Aorta (tissue), 5 donors: Measurements from ENCODE around the gene GLTP. TPM values are rescaled to one million over a fixed set of nuclear protein-coding genes. Genes with fewer than 3 reads are reported as not detected.

Source experiments
- ATAC-seq: fragments of 200-7000 bp; cut with Tn5 transposase; one replicate; pipeline ENCODE4 v1.9.1; 2022; ENCODE audit warnings: moderate library complexity; ENCODE audit not compliant: low FRiP score
- DNase-seq, 2 donors: peaks; one replicate each; pipeline ENCODE4 v3.0.0-alpha.2; 2020
- H3K27ac ChIP-seq, 2 donors: one replicate each; pipeline ENCODE4 v1.5.1; 2013; ENCODE audit warnings: low read length in 2 of 2, mild to moderate bottlenecking in 2 of 2, moderate library complexity in 2 of 2, control low read depth in 1 of 2, inconsistent platforms in 1 of 2, low read depth in 1 of 2
- H3K27me3 ChIP-seq, 2 donors: one replicate each; pipeline ENCODE4 v1.6.1; 2013; ENCODE audit warnings: control low read depth in 1 of 2, low read length in 1 of 2, mild to moderate bottlenecking in 1 of 2, moderate library complexity in 1 of 2; ENCODE audit not compliant: insufficient read depth in 2 of 2, control insufficient read depth in 1 of 2
- H3K36me3 ChIP-seq, 2 donors: one replicate each; pipeline ENCODE4 v1.6.1; 2013; ENCODE audit warnings: control low read depth in 1 of 2, low read length in 1 of 2, mild to moderate bottlenecking in 1 of 2; ENCODE audit not compliant: insufficient read depth in 2 of 2, control insufficient read depth in 1 of 2
- H3K4me1 ChIP-seq, 2 donors: one replicate each; pipeline ENCODE4 v1.6.1; 2013; ENCODE audit warnings: low read length in 2 of 2, control low read depth in 1 of 2, mild to moderate bottlenecking in 1 of 2, moderate library complexity in 1 of 2; ENCODE audit not compliant: insufficient read depth in 2 of 2, control insufficient read depth in 1 of 2
- H3K4me3 ChIP-seq, 2 donors: one replicate each; pipeline ENCODE4 v1.5.1; 2013; ENCODE audit warnings: low read length in 2 of 2, control low read depth in 1 of 2, mild to moderate bottlenecking in 1 of 2
- H3K9me3 ChIP-seq: one replicate; pipeline ENCODE4 v1.6.1; 2013; ENCODE audit warnings: mild to moderate bottlenecking, low read length; ENCODE audit not compliant: control insufficient read depth
- WGBS, 2 donors: extraction: QIAGEN DNeasy Blood & Tissue Kit; methylation state at CpG; one replicate each; pipeline ENCODE4 v1.1.7; 2013; 5-methylcytosine and 5-hydroxymethylcytosine counted together
- intact Hi-C, 2 donors: fragments of 100-400 bp; cut with DNase I; formaldehyde crosslinking; loops; one replicate each; pipeline versions ENCODE4 v1.14.2 to v1.15.0; 2022
- polyA plus RNA-seq, 2 donors: library from polyadenylated mRNA; stranded (reverse); fragments of 200-250 nt; gene quantifications; one replicate each; pipeline ENCODE4 v1.2.3, GENCODE V29; 2013
- total RNA-seq, 2 donors: library from RNA; stranded (reverse); fragmentation: NEBNext Ultra II Directional; extraction: Animal tissue kit (Norgen Biotek cat#: 25700); gene quantifications; one replicate each; pipeline ENCODE4 v1.2.1, GENCODE V29; 2021
- donor health status: healthy with polysubstance abuse.
- donor health status: Bipolar disorder and iron deficiency.
- donor health status: DM: no; HTN: no; CAD: no.
- donor health status: DM: no; HTN: no; CAD: no.
- donor health status: DM: yes; HTN: yes; CAD: no.

Gene GLTP
- total and polyA plus RNA-seq, 4 donors: 25.4 to 38.6 (median 35.1) TPM

DNA sequence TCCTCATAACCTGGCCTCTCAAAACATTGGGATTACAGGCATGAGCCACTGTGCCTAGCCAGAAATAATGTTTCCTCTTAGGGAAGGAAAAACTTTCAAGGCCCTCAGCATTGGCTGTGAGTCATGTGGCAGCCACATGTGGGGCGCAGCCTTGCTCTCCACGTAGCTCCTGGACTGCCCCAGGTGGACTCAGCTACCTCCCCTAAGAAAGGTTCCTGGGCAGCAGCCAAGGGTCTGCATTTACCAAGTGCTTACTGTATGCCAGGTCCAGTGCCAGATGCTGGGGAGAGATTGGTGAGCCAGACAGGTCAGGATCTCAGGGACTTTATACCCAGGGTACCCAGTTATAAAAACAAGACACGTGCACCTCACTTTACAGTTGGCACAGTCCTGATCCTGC, 43.4 kb downstream of the GLTP start:
- no peak overlapping the region for H3K27ac ChIP-seq
- DNase-seq: no peak
- no peaks in the 10 kb centered on the region for H3K4me1 ChIP-seq
- ATAC-seq: no peak
- intact Hi-C loops: no loop called here
- no peak overlapping the region for H3K4me3 ChIP-seq
- no peaks in the 10 kb centered on the region for H3K9me3 ChIP-seq
- no peaks in the 10 kb centered on the region for H3K27me3 ChIP-seq
- no peaks in the 10 kb centered on the region for H3K36me3 ChIP-seq
- 44 to 48% methylated on average over 3 of the region's 3 CpGs for WGBS, 2 donors

DNA sequence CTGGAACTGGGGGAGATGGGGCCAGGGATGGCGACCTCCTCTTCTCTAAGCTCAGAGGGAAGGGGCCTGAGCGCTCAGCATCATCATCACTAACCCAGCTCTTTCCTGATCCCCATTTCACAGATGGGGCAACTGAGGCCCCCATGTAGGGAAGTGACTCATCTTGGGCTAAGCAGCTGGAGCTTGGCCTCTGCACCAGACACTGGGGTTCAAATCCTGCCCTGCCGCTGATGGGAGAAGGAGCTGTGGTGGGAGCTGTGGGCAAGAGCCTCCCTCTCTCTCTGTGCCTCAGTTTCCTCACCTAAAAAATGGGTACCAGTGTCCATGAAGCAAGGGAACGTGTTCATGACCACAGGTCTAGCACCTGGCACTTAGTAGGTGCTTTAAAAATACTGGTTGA, 44.5 kb downstream of the GLTP start:
- WGBS, 2 donors: 92 to 96% methylated on average over 4 of the region's 4 CpGs

DNA sequence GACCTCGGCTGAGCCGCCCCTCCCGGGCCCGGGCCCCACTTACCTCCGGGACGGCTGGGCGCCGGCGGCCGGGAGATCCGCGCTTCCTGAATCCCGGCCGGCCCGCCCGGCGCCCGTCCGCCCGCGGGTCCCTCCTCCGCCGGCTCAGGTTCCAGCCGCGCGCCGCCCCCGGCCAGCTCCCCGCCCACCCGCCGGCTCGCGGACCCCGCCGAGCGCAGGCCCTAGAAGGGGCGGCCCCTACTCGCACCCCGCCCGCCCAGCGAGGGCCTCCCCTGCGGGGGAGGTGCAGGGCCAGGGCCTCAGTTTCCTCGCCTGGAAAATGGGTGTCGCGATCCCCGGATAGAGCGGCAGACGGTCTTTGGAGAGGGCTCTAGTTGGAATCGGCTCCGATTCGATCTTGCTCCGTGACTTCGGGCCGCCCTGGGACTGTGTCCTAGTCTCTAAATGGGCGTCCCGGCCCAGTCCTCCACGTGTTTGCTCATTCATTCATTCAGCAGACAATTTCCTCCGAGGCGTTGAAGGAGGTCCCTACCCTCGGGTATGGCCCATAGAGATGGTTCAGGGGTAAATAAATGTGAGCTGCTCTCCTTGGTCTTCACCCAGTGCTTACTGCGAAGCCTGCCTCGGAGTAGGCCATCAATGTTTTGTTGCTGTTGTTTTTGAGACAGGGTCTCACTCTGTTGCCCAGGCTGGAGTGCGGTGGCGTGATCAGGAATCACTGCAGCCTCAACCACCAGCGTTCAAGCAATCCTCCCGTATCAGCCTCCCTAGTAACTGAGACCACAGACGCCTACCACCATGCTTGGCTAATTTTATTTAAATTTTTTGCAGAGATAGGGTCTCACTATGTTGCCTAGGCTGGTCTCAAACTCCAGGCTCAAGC, 46.8 kb downstream of the GLTP start, which contains the start of gene TRPV4:
TRPV4 (minus strand) TSS at position 92 of the 883 bp plus-strand sequence. CDS start 18,602 bp downstream, outside the sequence.
- no peaks in the 10 kb centered on the region for H3K9me3 ChIP-seq
- H3K36me3 ChIP-seq: no peaks in the 10 kb centered on the region
- WGBS, 2 donors: 16 to 30% methylated on average over 36 to 67 of the region's 67 CpGs
- no peaks in the 10 kb centered on the region for H3K27me3 ChIP-seq
- ATAC-seq: no peak
- peak within 1 kb of the TSS; percentile 15 to 32 for H3K4me3 ChIP-seq
- intact Hi-C loops: no loop called here
- H3K27ac ChIP-seq: no peak within 1 kb of the TSS
- no peak for DNase-seq
- no peaks in the 10 kb centered on the region for H3K4me1 ChIP-seq

More for the DNA sequence above, 44.5 kb downstream of the GLTP start:
- H3K27me3 ChIP-seq: no peaks in the 10 kb centered on the region
- no peaks in the 10 kb centered on the region for H3K9me3 ChIP-seq
- no peaks in the 10 kb centered on the region for H3K36me3 ChIP-seq
- H3K27ac ChIP-seq: no peak overlapping the region
- no peak overlapping the region for H3K4me3 ChIP-seq
- H3K4me1 ChIP-seq: no peaks in the 10 kb centered on the region
- no peak for DNase-seq
- intact Hi-C loops: no loop called here
- ATAC-seq: no peak

DNA sequence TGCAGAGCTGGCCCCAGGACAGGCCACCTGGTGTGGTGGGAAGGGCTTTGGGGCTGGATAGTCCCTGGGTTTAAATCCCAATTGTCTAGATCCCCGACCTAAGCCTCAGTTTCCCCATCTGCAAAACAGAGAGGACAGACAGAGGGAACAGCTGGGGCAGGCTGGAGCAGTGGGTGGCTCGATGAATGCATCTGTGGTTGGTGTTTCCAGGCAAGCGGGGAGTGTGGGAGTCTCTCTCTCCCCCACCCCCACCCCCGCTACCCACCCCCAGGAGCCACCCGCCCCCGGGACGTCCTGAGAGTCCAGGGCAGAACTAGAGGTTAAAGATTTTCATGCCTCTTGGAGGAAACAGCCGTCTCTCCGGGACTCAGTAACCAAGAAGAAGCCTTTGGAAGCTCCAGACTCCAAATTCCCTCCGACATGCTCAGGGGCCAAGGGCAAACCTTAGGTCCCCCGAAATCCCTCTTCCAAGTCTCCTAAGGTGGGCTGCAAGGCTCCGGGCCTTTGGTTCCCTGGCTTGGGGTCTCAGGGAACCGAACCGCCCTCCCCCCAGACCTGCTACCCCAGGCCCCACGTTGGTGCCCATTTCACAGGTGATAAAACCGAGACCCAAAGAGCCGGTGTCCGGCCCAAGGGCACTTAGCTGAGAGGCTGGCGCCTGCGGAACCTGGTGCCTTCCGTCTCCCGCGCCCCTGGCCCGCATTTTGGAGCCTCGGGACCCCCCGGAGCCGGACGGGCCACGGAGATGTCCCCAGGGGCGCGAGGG, 47.6 kb downstream of the GLTP start:
- Histone ChIP-seq H3K4me1 (no peaks in the 10 kb centered on the region), H3K36me3 (no peaks in the 10 kb centered on the region), H3K27ac (no peak overlapping the region), H3K4me3 (peak overlapping the region; percentile 6 to 32), H3K9me3 (no peaks in the 10 kb centered on the region), H3K27me3 (no peaks in the 10 kb centered on the region)
- intact Hi-C loops: no loop called here
- no peak for DNase-seq
- ATAC-seq: no peak
- 21% methylated on average over 29 to 31 of the region's 31 CpGs for WGBS, 2 donors

- intact Hi-C loops: no loop called here
- no peak overlapping the region for H3K4me3 ChIP-seq
Measured at GRCh38 chr12:109831929-109832328, 48.4 kb downstream of the GLTP start.

GRCh38 chr12:109831365-109831764, 49.0 kb downstream of the GLTP start:
- DNase-seq (no peak), ATAC-seq (no peak)
- intact Hi-C loops: no loop called here
- no peak overlapping the region for H3K27ac ChIP-seq
- no peaks in the 10 kb centered on the region for H3K27me3 ChIP-seq
- no peaks in the 10 kb centered on the region for H3K9me3 ChIP-seq
- H3K4me1 ChIP-seq: no peaks in the 10 kb centered on the region
- H3K36me3 ChIP-seq: no peaks in the 10 kb centered on the region
- H3K4me3 ChIP-seq: no peak overlapping the region
- 91 to 94% methylated on average over 6 of the region's 6 CpGs for WGBS, 2 donors

More at GRCh38 chr12:109831929-109832328, 48.4 kb downstream of the GLTP start:
- H3K9me3 ChIP-seq: no peaks in the 10 kb centered on the region
- DNase-seq (no peak), ATAC-seq (no peak)
- H3K4me1 ChIP-seq: no peaks in the 10 kb centered on the region
- H3K27me3 ChIP-seq: no peaks in the 10 kb centered on the region
- H3K36me3 ChIP-seq: no peaks in the 10 kb centered on the region
- 87 to 91% methylated on average over 9 of the region's 9 CpGs for WGBS, 2 donors
- no peak overlapping the region for H3K27ac ChIP-seq

GRCh38 chr12:109830718-109831117, 49.6 kb downstream of the GLTP start:
- ATAC-seq: no peak
- H3K9me3 ChIP-seq: no peaks in the 10 kb centered on the region
- intact Hi-C loops: no loop called here
- H3K4me3 ChIP-seq: no peak overlapping the region
- H3K36me3 ChIP-seq: no peaks in the 10 kb centered on the region
- 72 to 74% methylated on average over 2 of the region's 2 CpGs for WGBS, 2 donors
- H3K4me1 ChIP-seq: no peaks in the 10 kb centered on the region
- no peaks in the 10 kb centered on the region for H3K27me3 ChIP-seq
- no peak overlapping the region for H3K27ac ChIP-seq
- no peak for DNase-seq

GRCh38 chr12:109830267-109830666, 50.1 kb downstream of the GLTP start:
- ATAC-seq (no peak), DNase-seq (no peak)
- WGBS, 2 donors: 85 to 93% methylated on average over 2 of the region's 2 CpGs
- Histone ChIP-seq H3K36me3 (no peaks in the 10 kb centered on the region), H3K27me3 (no peaks in the 10 kb centered on the region), H3K9me3 (no peaks in the 10 kb centered on the region), H3K4me1 (no peaks in the 10 kb centered on the region), H3K4me3 (no peak overlapping the region), H3K27ac (no peak overlapping the region)
- intact Hi-C loops: no loop called here
